Fibroblast of skin of abdomen (primary cell): ENCODE results near the gene CD99L2.
A peak's percentile ranks its signal among the peaks of the same experiment; 100 is the strongest.
"Not testable (repeated sequence)": the region's sequence is repeated elsewhere in the genome, so short reads cannot be mapped to it uniquely, and the experiment has no call there.

Source experiments
- DNase-seq: peaks from one replicate; pipeline ENCODE4 v3.0.0-alpha.2; 2013

The CD99L2 gene

DNA sequence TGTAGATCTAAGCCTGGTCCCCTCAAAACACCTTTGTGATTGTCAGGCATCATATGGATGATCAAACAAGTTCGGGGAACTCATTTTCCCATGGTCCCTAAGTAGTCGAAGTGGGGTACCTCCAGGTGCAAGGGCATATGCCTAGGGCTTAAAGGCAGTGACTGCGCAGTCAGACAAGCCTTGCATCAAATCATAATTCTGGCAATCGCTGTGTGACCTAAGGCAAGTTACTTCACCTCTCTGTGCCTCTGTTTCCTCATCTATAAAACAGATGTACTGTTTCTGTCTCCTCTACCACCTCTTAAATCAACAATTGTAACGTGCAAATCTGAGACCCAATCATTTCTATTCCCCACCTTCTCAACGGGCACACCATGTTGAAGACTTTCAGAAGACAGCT lies 1.8 kb downstream of the CD99L2 start:
- no peak for DNase-seq

DNA sequence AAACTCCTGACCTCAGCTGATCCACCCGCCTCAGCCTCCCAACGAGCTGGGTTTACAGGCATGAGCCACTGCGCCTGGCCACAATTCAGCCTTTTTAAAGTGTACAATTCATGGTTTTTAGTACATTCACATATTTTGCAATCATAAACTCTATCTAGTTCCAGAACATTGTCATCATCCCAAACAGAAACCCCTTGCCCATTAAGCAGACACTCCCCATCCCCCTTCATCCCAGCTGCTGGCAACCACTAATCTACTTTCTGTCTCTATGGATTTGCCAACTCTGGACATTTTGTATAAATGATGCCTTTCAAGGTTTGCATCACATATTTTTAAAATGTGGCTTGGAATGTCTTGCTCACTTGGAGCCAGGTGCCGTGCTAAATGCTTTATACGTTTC lies 4.5 kb downstream of the CD99L2 start:
- no peak for DNase-seq

DNA sequence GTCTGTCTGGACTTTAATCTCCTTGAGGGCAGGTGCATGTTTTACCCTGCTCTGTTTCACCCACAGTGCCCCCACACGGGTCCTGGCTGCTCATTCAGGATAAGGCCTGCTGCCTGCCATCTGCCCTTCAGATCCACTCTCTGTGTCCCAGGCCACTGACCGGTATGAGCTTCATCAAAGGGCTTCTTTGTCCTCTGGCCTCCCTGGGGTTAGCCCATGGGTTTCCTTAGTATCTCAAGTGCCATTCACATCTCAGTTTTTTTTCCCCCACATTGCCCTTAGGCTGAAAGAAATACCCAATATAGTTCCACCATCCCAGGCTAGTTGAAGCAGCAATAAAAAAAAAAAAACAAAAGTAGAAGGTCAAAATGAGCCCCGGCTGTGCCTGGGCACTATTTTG lies 9.3 kb downstream of the CD99L2 start:
- DNase-seq, result no peak

DNA sequence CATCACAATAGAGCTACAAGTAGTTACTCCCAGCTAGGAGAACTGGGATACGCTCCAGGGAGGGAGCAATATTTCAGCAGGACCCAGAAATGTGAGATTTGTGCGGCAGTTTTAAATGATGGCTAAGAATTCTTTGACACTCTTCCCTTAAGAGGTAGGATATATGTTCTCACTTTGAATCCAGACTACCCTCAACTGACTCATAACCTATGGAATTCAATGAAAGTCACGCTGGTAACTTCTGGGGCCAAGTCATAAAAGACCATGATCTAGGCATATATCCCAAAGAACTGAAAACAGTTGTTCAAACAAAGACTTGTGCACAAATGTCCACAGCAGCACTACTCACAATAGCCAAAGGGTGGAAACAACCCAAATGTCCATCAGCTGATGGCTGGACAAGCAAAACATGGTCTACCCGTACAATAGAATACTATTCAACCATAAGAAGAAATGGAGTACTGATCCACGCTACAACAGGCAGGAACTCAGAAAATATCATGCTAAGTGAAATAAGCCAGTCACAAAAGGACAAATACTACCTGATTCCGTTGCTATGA lies 10.5 kb downstream of the CD99L2 start:
- DNase-seq, result peak; percentile 74

DNA sequence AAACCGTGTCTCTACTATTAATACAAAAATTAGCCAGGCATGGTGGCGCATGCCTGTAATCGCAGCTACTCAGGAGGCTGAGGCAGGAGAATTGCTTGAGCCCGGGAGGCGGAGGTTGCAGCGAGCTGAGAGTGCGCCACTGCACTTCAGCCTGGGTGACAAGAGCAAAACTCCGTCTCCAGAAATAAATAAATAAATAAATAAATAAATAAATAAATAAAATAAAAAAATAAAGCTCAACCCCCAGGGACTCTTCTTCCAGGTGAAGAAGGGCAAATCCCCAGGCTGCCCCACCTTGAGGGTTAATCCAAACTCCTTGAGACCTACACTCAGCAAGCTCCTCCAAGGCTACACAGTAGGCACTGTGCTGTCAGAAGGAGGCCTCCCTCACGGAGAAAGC lies 11.2 kb downstream of the CD99L2 start:
- DNase-seq, result not testable (repeated sequence)

DNA sequence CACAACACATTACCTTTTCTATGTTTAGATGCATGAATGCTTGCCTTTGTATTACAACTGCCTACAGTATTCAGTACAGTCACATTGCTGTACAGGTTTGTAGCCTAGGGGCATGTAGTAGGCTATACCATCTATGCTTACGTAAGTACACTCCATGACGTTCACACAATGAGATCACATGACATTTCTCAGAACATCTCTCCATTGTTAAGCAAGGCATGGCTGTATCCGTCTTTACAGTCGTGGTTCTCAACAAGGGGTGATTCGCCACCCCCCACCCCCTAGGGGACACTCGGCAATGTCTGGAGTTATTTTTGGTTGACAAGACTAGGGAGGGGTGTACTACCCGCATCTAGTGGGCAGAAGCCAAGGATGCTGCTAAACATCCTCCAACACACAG lies 12.1 kb downstream of the CD99L2 start:
- no peak for DNase-seq

DNA sequence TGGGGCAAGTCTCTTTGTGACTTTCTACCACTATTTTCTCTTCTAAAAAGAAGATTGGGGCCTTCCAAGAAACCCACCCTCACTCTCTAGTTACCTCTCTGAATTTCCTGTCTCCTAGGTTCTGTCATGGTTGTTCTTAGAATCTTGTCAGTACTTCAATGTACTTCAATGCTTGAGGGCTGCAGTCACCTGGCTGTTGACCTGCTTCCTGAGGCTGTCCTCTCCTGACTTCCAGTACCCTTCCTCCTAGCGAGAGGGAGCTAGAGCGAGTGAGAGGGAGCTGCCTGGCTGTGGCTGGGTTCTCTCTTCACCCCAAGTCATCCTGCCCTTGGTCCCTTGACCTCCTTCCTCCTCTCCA lies 17.7 kb downstream of the CD99L2 start:
- no peak for DNase-seq

DNA sequence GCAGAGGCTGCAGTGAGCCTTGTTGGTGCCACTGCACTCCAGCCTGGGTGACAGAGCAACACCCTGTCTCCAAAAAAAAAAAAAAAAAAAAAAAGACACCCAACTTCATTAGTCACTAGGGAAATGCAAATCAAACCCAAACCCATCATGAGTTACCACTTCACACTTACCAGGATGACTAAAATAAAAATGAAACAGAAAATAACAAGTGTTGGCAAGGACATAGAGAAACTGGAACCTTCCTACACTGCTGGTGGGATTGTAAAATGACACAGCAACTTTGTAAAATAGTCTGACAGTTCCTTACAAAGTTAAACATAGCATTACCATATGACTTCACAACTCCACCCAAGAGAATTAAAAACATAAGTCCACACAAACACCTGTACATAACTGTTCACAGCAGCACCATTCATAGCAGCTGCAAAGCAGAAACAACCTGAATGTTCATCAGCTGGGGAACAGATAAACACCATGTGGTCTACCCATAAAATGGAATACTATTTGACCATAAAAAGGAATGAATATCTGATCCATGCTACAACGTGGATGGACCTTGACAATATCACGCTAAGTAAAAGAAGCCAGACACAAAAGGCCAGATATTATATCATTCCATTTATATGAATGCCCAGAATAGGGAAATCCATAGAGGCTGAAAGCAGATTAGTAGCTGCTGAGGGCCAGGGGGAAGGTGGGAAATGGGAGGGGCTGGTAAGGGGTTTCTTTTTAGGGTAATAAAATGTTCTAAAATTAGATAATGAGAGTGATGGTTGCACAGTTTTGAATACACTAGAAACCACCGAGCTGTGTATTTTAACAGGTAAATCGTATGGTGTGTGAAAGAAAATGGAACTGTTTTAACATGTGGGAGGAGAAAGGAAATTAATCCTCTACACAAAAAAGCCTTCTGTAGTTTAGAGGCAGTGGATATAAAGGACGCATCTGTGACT lies 18.3 kb downstream of the CD99L2 start:
- no peak for DNase-seq

DNA sequence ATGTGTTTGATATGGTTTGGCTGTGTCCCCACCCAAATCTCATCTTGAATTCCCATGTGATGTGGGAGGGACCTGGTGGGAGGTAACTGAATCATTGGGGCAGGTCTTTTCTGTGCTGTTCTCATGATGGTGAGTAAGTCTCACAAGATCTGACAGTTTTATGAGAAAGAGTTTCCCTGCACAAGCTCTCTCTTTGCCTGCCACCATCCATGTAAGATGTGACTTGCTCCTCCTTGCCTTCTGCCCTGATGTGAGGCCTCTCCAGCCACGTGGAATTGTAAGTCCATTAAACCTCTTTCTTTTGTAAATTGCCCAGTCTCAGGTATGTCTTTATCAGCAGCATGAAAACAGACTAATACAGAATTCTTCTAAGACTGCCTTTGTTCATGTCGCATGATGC lies 22.8 kb downstream of the CD99L2 start:
- DNase-seq, result not testable (repeated sequence)

DNA sequence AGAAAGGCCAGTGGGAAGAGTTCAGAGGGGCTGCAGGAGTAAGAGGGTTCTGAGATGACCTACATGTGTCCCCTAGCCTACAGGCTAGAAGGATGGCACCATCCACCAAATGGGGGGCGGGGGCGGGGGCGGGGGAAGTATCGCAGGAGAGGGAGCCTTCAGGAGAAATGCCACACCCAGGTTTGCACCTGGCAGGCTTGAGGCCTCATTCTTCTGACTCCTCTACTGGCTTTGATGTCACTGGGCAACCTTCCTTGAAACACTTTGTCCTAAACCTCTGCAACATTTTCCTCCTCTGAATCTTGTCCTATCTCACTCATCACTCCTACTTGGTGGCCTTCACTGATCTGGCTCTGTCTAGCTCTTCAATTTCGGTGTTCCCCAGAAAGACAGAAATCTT lies 24.0 kb downstream of the CD99L2 start:
- no peak for DNase-seq

DNA sequence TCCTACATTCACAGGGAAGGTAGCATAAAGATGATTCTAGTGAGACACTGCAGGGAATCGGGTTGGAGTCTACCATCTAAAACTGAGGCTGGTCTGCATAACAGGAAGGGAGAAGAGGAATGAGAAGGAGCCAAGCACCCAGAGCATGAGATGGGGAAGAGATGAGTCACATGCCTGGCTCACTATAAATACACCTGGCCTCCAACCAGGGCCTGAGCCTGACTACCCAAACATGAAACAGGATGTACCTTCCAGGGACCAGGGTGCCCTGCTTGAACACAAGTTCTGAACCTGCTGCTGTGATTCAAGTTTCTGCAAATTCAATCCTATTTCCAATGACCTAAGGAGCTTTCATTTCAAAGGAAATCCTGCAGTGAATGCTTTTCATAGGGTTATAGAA lies 24.9 kb downstream of the CD99L2 start:
- DNase-seq, result no peak

DNA sequence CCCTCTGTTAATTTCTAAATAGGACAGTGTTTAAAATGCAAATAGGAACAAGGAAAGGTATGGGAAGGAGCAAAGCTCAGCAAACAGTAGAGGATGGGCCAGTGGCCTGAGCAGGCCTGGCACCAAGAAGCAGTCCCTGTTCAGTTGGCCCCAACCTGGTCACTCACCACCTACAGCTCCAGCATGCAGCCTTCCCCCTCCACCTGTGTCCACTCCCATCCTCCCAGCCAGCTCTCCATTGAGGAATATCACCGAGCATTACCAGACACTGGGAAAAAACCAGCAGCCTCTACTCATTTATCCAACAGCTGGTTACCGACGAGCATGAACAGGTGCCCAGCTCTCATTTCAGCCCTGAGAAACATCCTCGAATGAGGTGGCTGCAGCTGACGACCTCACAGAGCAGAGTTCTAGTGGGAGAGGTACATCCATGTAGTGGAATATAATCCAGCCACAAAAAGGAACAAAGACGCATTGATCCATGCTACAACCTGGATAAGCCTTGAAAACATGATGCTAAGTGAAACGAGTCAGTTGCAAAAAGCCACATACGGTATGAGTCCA lies 25.6 kb downstream of the CD99L2 start:
- no peak for DNase-seq

DNA sequence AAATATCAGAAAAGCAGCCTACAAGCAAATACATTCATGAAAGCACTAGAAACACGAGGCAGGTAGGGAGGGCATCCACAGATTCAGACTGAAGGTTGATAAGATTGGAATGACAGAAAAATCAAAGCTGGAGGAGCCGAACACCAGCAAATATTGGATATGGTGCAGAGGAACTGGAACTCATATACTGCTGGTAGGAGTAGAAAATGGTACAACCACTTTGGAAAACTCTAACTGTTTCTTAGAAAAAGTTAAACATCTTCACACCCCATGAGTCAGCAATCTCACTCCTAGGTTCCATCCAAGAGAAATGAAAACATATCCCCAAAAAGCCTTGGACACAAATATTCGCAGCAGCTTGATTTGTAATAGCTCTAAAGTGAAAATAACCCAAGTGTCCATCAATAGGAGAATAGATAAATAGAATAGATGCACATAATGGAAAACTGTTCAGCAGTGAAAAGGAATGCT lies 27.1 kb downstream of the CD99L2 start:
- DNase-seq, result no peak

DNA sequence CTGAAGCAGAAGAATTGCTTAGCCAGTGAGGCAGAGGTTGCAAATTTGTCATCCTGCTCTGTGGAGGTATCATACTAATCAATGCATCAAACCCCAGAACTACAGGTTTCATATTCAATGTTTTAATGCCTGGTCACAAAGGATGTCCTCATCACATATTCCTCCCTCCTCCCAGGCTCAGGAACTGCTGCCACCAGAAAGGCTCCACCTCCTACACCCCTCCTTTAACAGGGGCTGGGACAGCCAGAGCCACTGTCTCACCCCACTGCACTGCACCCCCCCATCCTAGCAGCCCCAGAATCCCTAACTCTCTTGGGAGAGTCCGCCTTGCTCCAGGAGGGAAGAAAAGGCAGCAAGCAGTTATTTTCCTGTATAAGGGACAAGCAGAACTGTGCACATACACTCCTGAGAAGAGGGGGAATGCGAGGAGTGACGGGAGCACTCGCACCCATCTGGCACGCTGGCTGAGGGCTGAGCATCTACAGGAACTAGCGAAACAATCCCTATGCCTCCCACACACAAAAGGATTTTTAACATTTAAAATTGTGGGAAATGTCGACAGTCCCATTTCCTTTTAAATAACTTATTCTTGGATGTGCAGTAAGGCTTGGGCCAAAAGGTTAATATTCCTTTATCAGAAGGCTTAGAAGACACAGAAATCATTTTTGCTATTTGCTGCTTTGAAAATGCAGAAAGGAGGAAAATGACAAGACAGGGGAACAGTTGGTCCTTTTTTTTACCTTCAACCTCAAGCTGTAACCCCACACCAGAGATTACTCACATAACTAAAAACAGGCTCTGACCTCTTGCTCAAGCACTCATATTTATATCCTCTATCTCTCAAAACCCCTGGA lies 27.8 kb downstream of the CD99L2 start:
- no peak for DNase-seq

DNA sequence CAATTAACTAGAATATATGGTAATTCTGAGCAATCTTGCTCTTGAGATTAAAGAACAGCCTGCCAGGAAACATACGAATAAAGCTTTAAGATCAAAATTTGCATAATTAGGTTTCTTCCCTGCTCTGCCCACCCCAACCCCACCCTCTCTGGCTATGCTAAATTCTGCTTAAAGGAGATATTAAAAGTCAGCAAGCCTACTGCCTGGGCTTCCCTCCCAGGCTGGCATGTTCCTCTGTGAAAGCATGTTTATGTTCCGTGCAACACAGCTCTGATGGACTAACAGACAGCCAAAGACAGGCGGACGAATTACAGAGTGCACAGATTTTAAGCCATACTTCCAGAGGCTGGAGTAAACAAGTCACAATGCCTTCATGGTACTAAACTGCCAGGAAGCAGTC lies 28.4 kb downstream of the CD99L2 start:
- no peak for DNase-seq

DNA sequence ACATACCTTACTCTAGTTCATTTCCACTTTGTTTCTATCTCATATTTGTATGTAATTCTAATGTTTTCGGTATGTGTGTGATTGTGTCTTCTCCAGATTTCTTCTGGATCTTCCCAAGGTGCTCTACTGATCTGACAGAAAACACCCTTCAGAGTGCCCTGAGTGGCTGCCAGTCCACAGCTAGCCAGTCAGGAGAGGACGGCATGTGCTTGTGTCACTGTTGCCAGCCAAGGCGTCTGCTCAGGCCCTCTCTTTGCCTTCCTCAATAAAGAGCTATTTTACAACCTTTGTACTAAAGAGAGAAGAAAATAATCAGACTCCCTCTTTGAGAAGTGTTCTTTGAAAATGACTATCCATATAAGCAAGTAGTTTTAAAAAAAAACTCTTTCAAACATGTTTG lies 29.0 kb downstream of the CD99L2 start:
- DNase-seq, result no peak

DNA sequence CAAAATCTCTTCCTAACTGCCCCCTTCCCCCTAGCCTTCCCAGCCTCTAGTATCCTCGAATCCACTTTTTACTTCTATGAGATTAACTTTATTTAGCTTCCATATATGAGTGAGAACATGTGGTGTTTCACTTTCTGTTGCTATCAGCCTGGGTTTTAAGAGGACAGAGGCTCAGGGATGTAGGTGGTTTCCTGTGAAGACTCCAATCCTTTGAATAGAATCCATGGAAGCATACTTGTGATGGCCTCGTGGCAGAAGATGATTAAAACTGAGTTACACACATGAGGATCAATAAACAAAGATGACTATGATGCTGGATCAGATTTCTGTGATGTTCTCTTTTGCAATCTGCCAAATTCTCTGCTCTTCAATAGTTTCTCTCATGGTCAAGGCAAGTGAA lies 29.8 kb downstream of the CD99L2 start:
- no peak for DNase-seq

DNA sequence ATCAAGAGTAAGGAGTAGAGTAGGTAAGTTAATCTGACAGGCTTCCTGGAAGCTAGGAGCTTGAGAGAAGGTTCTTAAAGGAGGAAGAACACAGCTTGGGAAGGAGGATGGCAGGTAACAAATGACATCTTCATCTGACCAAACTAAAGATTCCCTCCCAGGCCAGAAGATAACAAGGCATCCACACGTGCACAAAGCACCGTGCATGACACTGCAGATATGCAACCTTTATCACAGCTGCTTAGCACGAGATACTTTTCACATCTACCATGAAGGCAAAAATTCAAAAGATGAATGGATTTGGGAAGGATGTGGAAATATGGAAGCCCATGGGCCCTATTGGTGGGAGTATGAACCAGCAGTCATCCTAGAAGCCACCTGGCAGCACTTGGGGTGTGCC lies 34.3 kb downstream of the CD99L2 start:
- no peak for DNase-seq

DNA sequence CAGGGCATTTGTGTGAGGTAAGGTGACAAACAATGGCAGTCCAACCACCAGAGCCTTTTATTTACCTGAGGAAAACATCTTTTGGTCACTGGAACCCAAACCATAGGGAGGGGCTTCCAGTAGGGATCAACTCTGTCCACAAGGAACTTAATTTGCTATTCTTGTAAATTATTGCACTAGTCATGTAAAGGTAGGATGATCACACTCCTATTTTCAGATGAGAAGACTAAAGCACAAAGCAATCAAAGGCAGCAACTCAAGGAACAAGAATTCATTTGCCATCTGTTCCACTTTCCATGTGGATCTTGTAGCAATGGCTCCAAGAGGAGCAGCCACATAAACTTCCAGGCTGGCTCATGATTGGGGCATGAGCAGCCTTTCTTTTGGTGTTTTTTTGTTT lies 35.3 kb downstream of the CD99L2 start:
- no peak for DNase-seq

DNA sequence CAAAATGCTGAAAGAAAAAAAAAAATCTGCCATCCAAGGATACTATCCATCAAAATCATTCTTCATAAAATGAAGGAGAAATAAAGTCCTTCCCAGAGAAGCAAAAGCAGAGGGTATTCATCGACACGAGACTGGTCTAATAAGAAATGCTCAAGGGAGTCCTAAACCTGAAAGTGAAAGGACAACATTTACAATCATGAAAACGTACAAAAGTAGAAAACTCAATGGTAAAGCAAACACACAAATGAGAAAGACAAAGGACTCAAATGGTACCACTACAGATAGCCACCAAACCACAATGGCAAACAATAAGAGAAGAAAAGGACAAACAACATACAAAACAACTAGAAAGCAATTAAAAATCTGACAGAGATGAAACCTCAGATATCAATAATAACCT lies 41.0 kb downstream of the CD99L2 start:
- no peak for DNase-seq

DNA sequence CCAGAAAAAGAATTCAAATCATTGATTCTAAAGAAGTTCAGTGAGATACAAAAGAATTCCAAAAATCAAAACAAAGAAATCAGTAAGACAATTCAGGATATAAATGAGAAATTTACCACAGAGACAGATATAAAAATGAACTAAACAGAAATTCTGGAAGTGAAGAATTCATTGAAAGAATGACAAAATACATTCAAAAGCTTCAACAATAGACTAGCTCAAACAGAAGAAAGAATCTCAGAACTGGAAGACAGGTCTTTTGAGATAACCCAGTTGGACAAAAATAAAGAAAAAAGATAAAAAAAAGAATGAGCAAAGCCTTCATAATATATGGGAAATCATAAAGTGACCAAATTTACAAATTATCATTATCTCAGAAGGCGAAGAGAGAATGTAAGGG lies 41.7 kb downstream of the CD99L2 start:
- no peak for DNase-seq

DNA sequence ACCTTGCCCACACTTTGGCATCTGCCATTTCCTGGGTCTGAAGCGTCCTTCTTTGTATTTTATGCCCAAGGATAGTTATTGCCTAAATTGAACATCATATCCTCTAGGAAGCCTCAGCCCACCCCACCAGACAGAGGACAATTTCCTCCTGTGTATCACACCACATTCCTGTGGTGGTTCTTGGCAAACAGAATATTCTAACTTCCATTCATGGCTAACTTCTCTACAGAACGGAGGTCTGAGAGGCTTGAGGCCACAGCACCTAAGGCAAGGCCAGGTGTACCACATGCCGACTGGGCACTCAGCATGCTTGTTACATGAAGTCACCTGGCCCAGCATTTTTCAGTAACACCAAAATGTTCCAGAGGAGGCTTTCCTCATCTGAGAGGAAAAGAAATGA lies 42.4 kb downstream of the CD99L2 start:
- DNase-seq, result no peak

DNA sequence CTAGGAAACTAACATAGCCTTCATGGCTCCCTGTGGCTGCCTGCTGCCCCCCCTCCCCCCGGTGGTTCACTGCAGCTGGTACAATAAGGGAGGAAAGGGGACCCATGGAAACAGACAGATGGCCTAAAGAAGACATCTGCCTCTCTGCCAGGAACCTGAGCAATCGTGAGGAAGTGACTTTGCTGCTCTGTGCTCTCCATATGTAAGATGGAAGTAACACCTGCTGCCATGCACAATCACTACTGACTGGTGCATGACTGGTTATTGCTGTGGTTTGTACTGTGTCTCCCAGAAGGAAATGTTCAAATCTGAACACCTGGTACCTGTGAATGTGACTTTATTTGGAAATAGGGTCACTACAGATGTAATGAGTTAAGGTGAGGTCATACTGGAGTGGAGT lies 43.6 kb downstream of the CD99L2 start:
- DNase-seq, result no peak
